ENCODE results near the gene PTGS2.
"Not testable (repeated sequence)": the region's sequence is repeated elsewhere in the genome, so short reads cannot be mapped to it uniquely, and the experiment has no call there.

Gene PTGS2

GRCh38 chr1:186669784-186670183 lies 10.4 kb downstream of the PTGS2 start:
- DNase-seq: peak in 1 of 3 donors; percentile 30

GRCh38 chr1:186664217-186664616 lies 16.0 kb downstream of the PTGS2 start:
- DNase-seq: not testable (repeated sequence)

- peak; percentile 43 to 69 (median 65) for DNase-seq
These were observed 17.5 kb downstream of the PTGS2 start for GRCh38 chr1:186662752-186663151.

- peak; percentile 52 to 77 (median 66) for DNase-seq
These were observed 20.3 kb downstream of the PTGS2 start for GRCh38 chr1:186659890-186660341.

- DNase-seq: no peak
These were observed 21.2 kb downstream of the PTGS2 start for GRCh38 chr1:186658999-186659398.

- DNase-seq: peak in 2 of 3 donors; percentile 38 to 45
These were observed 22.7 kb downstream of the PTGS2 start for GRCh38 chr1:186657481-186657880.

GRCh38 chr1:186655876-186656275 lies 24.3 kb downstream of the PTGS2 start:
- peak; percentile 53 to 75 (median 68) for DNase-seq

GRCh38 chr1:186654741-186655140 lies 25.5 kb downstream of the PTGS2 start:
- peak in 2 of 3 donors; percentile 51 to 71 for DNase-seq

- peak in 2 of 3 donors; percentile 32 to 41 for DNase-seq
These were observed 26.9 kb downstream of the PTGS2 start for GRCh38 chr1:186653312-186653711.

- no peak for DNase-seq
These were observed 31.6 kb downstream of the PTGS2 start for GRCh38 chr1:186648613-186649012.

GRCh38 chr1:186647985-186648384 lies 32.2 kb downstream of the PTGS2 start:
- DNase-seq: not testable (repeated sequence)

GRCh38 chr1:186643614-186644013 lies 36.6 kb downstream of the PTGS2 start:
- peak; percentile 54 to 86 (median 79) for DNase-seq

- DNase-seq: not testable (repeated sequence)
These were observed 42.7 kb downstream of the PTGS2 start for GRCh38 chr1:186637567-186637966.

- no peak for DNase-seq
These were observed 43.4 kb downstream of the PTGS2 start for GRCh38 chr1:186636786-186637185.

GRCh38 chr1:186634511-186634910 lies 45.7 kb downstream of the PTGS2 start:
- no peak for DNase-seq

- peak; percentile 43 to 73 (median 73) for DNase-seq
These were observed 47.1 kb downstream of the PTGS2 start for GRCh38 chr1:186633116-186633515.

- DNase-seq: no peak
These were observed 50.9 kb downstream of the PTGS2 start for GRCh38 chr1:186629341-186629740.

- DNase-seq: no peak
These were observed 51.3 kb downstream of the PTGS2 start for GRCh38 chr1:186628910-186629309.

GRCh38 chr1:186627019-186627418 lies 53.2 kb downstream of the PTGS2 start:
- DNase-seq: peak in 2 of 3 donors; percentile 13 to 62

- DNase-seq: peak; percentile 34 to 73 (median 40)
These were observed 53.8 kb downstream of the PTGS2 start for GRCh38 chr1:186626356-186626932.

- peak; percentile 74 to 91 (median 81) for DNase-seq
These were observed 56.7 kb downstream of the PTGS2 start for GRCh38 chr1:186623551-186623950.
